Adipose tissue (tissue), 3 donors: ENCODE data around the gene DNAJB9. TPM values are rescaled to one million over a fixed set of nuclear protein-coding genes. Genes with fewer than 3 reads are reported as not detected.

Source experiments
- H3K27ac ChIP-seq: one replicate; pipeline ENCODE4 v1.5.1; 2013; ENCODE audit warnings: low read depth, low read length
- WGBS, 3 donors: extraction: QIAGEN DNeasy Blood & Tissue Kit; methylation state at CpG; one replicate each; pipeline ENCODE4 v1.1.7; 2013; 5-methylcytosine and 5-hydroxymethylcytosine counted together
- polyA plus RNA-seq, 3 donors: library from polyadenylated mRNA; stranded (reverse); fragments of 200-250 nt; gene quantifications; one replicate each; pipeline ENCODE4 v1.2.3, GENCODE V29; 2013
- donor health status: healthy with polysubstance abuse.
- donor health status: Bipolar disorder and iron deficiency.
- donor health status: healthy.

Gene DNAJB9
- polyA plus RNA-seq, 3 donors: 17.1 to 49.3 (median 18.5) TPM

DNA sequence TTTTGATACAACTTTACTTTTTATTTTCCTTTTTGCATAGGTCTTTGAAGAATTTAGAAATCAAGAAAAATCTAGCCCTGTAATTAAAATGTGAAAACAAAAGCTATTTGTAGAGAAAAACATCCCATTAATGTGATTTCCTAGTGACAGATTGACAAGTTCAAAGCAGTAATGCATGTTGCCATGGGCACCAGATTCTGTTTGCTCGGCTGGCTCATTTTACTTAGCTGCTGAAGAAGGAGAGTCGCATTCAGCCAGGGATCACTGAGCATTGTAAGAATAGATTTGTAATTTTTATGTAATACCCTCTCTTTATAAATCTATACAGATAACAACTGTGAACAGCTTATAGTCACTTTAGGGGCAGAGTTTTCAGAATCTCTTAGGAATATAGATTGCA is 28.5 kb downstream of the DNAJB9 start:
- H3K27ac ChIP-seq: no peak overlapping the region
- 38 to 85% (median 66%) methylated on average over 2 of the region's 2 CpGs for WGBS, 3 donors

GRCh38 chr7:108598914-108599580 is 29.4 kb downstream of the DNAJB9 start:
- no peak overlapping the region for H3K27ac ChIP-seq
- 63 to 83% (median 81%) methylated on average over 6 of the region's 6 CpGs for WGBS, 3 donors

- H3K27ac ChIP-seq: no peak overlapping the region
- 36 to 64% (median 63%) methylated on average over 1 of the region's 1 CpG for WGBS, 3 donors
These were observed 30.7 kb downstream of the DNAJB9 start for GRCh38 chr7:108600399-108600798.

- no peak overlapping the region for H3K27ac ChIP-seq
- WGBS, 3 donors: 73 to 85% (median 76%) methylated on average over 8 of the region's 8 CpGs
These were observed 34.1 kb downstream of the DNAJB9 start for GRCh38 chr7:108603656-108604306.

DNA sequence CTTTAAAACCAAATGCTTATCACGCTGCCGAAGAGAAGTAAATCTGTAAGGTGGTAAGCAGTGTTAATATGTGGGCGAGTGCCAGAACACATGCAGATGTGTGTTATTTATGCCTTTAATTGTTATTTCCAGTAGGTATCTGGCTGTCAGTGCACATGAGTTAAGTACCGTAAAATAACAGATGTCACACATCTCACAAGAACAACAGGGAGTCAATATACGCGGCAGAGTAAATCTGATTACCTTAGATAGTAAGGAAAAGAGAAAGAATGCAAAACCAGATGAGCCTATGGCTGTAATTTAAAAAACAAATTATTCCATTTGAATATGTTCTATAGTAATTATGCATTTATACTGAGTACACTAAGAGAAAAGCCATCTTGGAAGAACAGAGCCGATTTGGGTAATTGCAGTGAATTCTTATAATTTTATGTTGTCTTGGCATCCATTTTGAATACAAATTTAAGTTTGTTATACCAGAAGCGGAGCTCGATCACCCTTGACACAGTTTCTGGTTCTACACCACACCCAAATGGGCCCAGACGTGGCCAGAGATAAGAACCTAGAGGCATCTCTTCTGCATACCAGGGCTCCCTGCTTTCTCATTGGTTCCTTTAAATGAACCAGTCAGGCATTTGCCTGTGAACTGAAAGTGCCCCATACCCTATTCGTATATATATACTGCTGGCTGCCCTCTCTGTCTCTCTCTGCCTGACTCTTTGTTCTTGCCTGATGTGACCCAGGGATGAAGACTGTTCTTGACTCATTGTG is 34.8 kb downstream of the DNAJB9 start:
- whole genome bisulfite sequencing, 3 donors: 72 to 92% (median 85%) methylated on average over 11 of the region's 11 CpGs
- H3K27ac ChIP-seq: no peak overlapping the region

DNA sequence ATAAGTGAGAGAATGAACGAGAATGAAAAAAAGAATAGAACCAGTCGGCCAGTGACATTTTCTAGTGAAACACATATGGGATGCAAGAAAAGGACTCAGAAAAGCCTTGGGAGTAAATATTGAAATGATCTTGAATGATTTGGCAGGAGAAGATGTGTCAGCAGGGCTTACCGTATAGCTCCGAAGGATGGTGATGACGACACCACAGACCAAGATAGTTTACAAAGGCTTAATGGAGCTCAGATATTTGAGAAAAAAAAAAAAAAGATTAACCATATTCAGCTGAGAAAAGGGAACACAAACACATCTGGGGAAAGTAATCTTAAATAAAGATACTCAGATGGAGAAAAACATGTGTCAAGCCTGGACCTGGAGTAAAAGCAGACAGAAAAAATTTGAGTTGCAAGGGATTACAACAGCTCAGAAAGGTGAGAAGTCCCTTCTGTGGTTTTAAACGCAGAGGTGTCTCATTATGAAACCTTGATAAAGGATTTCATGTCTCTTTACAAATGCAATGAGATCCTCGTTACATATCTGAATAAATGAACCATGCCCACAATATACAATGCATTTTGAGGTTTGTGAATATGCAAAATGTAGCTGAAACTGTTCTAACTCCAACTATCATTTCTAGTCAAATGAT is 36.0 kb downstream of the DNAJB9 start:
- WGBS, 3 donors: 72 to 83% (median 74%) methylated on average over 7 of the region's 7 CpGs
- no peak overlapping the region for H3K27ac ChIP-seq

DNA sequence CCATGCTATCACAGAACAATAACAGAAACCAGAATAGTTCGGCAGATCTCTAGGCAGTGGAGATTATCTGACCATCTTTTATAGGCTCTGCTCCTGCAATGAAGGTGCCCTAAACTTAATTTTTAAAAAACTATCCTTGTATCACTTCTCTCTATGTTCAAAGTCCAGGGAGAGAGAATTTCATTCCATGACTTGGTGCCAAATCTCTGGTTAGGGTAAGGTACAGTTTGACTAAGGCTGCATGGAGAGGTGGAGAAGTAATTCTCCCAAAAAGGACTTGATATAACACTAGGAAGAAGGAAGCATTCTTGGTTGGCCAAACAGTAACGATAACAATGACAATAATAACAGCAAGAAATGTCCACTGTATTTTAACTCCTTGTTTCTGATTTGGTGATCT is 40.0 kb downstream of the DNAJB9 start:
- 82 to 88% (median 83%) methylated on average over 2 of the region's 2 CpGs for WGBS, 3 donors
- H3K27ac ChIP-seq: no peak overlapping the region

GRCh38 chr7:108611268-108611667 is 41.6 kb downstream of the DNAJB9 start:
- no peak overlapping the region for H3K27ac ChIP-seq
- 62 to 76% (median 69%) methylated on average over 4 of the region's 4 CpGs for WGBS, 3 donors

DNA sequence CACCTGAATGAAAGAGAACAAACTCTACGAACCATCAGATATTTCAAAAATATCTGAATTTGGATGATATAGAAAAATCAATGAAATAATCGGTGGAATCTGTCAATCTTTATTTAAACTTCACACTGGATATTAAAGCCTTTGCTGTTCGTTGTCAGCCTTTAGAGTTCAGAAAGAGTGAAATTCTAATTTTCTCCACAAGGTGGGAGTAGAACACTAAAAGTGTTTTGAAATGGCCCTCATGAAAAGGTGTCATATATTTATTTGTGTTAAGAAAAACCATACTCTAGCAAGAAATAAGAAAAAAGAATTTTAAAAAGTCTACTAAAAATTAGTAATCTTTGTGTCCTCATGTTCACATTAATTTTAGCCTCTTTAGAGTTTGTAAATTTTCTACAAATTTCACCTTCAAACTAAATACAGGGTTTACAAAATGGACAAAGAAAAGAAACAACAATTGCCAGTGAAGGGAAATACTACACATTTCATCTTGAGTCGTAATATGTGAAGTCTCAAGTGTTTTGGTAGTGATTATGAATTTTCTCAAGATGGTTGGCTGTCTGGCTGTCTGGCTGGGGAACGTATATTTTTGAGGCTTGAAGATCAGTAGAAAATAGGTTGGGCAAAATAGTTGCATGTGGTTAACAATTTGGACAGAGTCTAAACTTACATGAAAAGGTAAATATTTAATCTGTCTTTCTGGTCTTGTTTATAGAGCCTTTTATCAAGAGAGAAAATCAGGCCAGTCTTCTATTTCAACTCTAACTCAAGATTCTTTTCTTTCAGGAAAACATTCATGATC is 43.7 kb downstream of the DNAJB9 start:
- no peak overlapping the region for H3K27ac ChIP-seq
- 13 to 28% (median 27%) methylated on average over 5 of the region's 5 CpGs for WGBS, 3 donors

DNA sequence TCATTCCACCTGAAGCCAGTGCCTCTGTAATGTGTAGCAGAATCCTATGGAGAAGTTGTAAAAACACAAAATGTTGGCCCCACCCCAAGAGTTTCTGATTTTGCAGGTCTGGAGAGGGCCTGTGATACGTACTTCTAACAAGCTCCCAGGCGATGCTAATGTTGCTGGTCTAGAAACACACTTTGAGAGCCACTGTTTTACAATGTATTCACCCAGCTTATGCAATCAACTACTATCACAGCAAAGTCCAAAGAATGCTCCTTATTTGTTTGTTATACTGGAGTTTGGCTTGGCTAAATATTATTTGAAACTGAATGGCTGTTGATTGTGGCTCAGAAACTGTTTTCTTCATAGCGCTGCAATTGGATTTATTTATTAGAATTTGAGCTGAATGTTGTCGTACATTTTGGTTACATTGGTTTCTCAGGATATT is 44.3 kb downstream of the DNAJB9 start:
- WGBS, 3 donors: 74 to 94% (median 87%) methylated on average over 4 of the region's 4 CpGs
- no peak overlapping the region for H3K27ac ChIP-seq

- 86 to 94% (median 87%) methylated on average over 3 of the region's 3 CpGs for WGBS, 3 donors
- no peak overlapping the region for H3K27ac ChIP-seq
These were observed 45.2 kb downstream of the DNAJB9 start for GRCh38 chr7:108614896-108615295.

DNA sequence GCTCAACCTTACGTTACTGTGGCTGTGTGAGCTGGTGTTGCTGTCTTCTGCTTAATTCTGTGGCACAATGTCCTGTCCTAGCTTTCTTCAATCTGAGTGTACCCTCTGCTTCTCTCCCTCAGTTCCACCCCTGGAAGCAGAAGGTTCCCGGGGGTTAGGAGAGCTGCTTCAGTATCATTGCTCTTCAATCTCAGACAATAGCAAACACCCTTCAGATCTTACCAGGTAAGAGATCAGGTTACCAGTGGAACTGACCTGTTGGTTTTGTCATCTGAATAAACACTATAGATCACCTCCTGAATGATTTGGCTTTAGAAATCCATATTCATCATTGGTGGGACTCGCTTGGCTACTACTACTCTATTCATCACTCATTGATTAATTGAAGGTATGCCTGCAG is 48.4 kb downstream of the DNAJB9 start:
- 72 to 87% (median 80%) methylated on average over 3 of the region's 3 CpGs for WGBS, 3 donors
- no peak overlapping the region for H3K27ac ChIP-seq

- 67 to 83% (median 82%) methylated on average over 5 of the region's 5 CpGs for WGBS, 3 donors
These were observed 53.5 kb downstream of the DNAJB9 start for GRCh38 chr7:108623220-108623619.

More at GRCh38 chr7:108623220-108623619, 53.5 kb downstream of the DNAJB9 start:
- no peak overlapping the region for H3K27ac ChIP-seq

Other genes with a start within 250 kb of the DNAJB9 start
- gene NRCAM, start 113.4 kb upstream of the DNAJB9 start, polyA plus RNA-seq: 1 to 10 TPM; 2.5 to 10.0 (median 2.6) TPM
- gene PNPLA8, start 43.7 kb upstream of the DNAJB9 start, polyA plus RNA-seq: 10 to 100 TPM in 2 of 3 donors, 1 to 10 TPM in 1; 9.2 to 26.3 (median 21.8) TPM
- 10 to 100 TPM in 1 of 3 donors, 1 to 10 TPM in 2; 5.2 to 10.5 (median 5.6) TPM for gene THAP5, start 168 bp upstream of the DNAJB9 start, polyA plus RNA-seq